Suprapubic skin (tissue), 3 donors: ENCODE results near the gene TNFRSF14.

Experiments used
- CTCF ChIP-seq, 2 donors: fragments of 200-600 bp in 1 of 2; fragments of 450-650 bp in 1 of 2; sonication (generic) in 1 of 2; IDR thresholded peaks; one replicate each; pipeline ENCODE4 v1.5.1; 2016 to 2019; ENCODE audit warnings: antibody characterized with exemption in 2 of 2, mild to moderate bottlenecking in 1 of 2, moderate library complexity in 1 of 2
- EP300 ChIP-seq: sonication (generic); formaldehyde crosslinking; IDR thresholded peaks from one replicate; pipeline ENCODE4 v1.6.1; 2017; ENCODE audit warnings: antibody characterized with exemption

GRCh38 chr1:2603521-2604155 lies 47.5 kb downstream of the TNFRSF14 start:
- no peak for TF ChIP-seq EP300
- TF ChIP-seq CTCF (IDR thresholded peaks at IDR 0.05), result no peak
